DND-41 (cell line): Measurements from ENCODE around the gene TRAM2.

Experiments used
- ATAC-seq: fragments of 200-7000 bp; cut with Tn5 transposase; 3 replicates; pipeline ENCODE4 v1.9.1; 2021; ENCODE audit warnings: low read depth; ENCODE audit not compliant: insufficient read depth
- DNase-seq: peaks from one replicate; pipeline ENCODE4 v3.0.0-alpha.2; 2020
- H2AFZ ChIP-seq: 2 replicates; pipeline ENCODE4 v1.6.0; 2012; ENCODE audit warnings: low read depth, low read length
- H3K27ac ChIP-seq: 2 replicates; pipeline ENCODE4 v1.5.1; 2012; ENCODE audit warnings: low read length, inconsistent platforms
- H3K27me3 ChIP-seq: fragments of 200-600 bp; sonication (generic); 2 replicates; pipeline ENCODE4 v1.6.0; 2012; ENCODE audit warnings: low read length, mild to moderate bottlenecking, inconsistent platforms; ENCODE audit not compliant: insufficient read depth, poor library complexity
- H3K36me3 ChIP-seq: 2 replicates; pipeline ENCODE4 v1.5.1; 2012; ENCODE audit warnings: low read length, inconsistent platforms; ENCODE audit not compliant: insufficient read depth
- H3K4me1 ChIP-seq: 2 replicates; pipeline ENCODE4 v1.5.1; 2012; ENCODE audit warnings: mild to moderate bottlenecking, low read length; ENCODE audit not compliant: insufficient read depth
- H3K4me2 ChIP-seq: 2 replicates; pipeline ENCODE4 v1.6.0; 2012; ENCODE audit warnings: mild to moderate bottlenecking, moderate library complexity, low read length, inconsistent platforms; ENCODE audit not compliant: insufficient read depth
- H3K4me3 ChIP-seq, 2 experiments: fragments of 200-600 bp in 1 of 2; shearing (Covaris generic) in 1 of 2; 2 replicates each; pipeline ENCODE4 v1.5.1; 2012 to 2016; ENCODE audit warnings: inconsistent platforms in 2 of 2, low read length in 2 of 2, mild to moderate bottlenecking in 2 of 2, low read depth in 1 of 2, moderate library complexity in 1 of 2
- H3K79me2 ChIP-seq: 2 replicates; pipeline ENCODE4 v1.6.0; 2012; ENCODE audit warnings: low read length, inconsistent platforms; ENCODE audit not compliant: insufficient read depth
- H3K9ac ChIP-seq: 2 replicates; pipeline ENCODE4 v1.6.0; 2012; ENCODE audit warnings: low read depth, mild to moderate bottlenecking, inconsistent platforms, low read length, moderate library complexity
- H3K9me3 ChIP-seq: 2 replicates; pipeline ENCODE4 v1.5.1; 2012; ENCODE audit warnings: low read length, moderate library complexity, mild to moderate bottlenecking, inconsistent platforms; ENCODE audit not compliant: insufficient read depth, severe bottlenecking
- H4K20me1 ChIP-seq: 2 replicates; pipeline ENCODE4 v1.6.0; 2012; ENCODE audit warnings: low read length; ENCODE audit not compliant: insufficient read depth
- CTCF ChIP-seq: IDR thresholded peaks from 2 replicates; pipeline ENCODE4 v1.5.1; 2012; ENCODE audit warnings: borderline replicate concordance, low read length, moderate library complexity, mild to moderate bottlenecking; ENCODE audit not compliant: poor library complexity, severe bottlenecking; ENCODE audit errors: extremely low read depth
- EZH2 ChIP-seq: IDR thresholded peaks from 3 replicates; pipeline ENCODE4 v1.6.1; 2012; ENCODE audit warnings: borderline replicate concordance, low read depth, mild to moderate bottlenecking, moderate library complexity, low read length, inconsistent platforms; ENCODE audit not compliant: severe bottlenecking

Gene TRAM2

GRCh38 chr6:52546192-52546591 lies 30.7 kb downstream of the TRAM2 start:
- DNase-seq = no peak
- Histone ChIP-seq H2AFZ (no peak overlapping the region), H3K4me2 (no peak overlapping the region), H3K4me1 (no peaks in the 10 kb centered on the region), H3K27me3 (no peaks in the 10 kb centered on the region), H3K4me3 (no peak overlapping the region), H4K20me1 (peaks cover 20% of the 10 kb centered on the region; the same call in 1 of the 2 replicates), H3K9me3 (no peaks in the 10 kb centered on the region), H3K9ac (no peak overlapping the region), H3K27ac (no peak overlapping the region; the same call in 1 of the 2 replicates), H3K79me2 (peaks cover 60% of the 10 kb centered on the region), H3K36me3 (no peaks in the 10 kb centered on the region)
- ATAC-seq = no peak
- TF ChIP-seq EZH2 = no peak
- no peak for TF ChIP-seq CTCF

- DNase-seq = no peak
- Histone ChIP-seq H3K4me2 (no peak overlapping the region), H3K36me3 (no peaks in the 10 kb centered on the region), H3K4me3 (no peak overlapping the region), H3K9me3 (no peaks in the 10 kb centered on the region), H3K4me1 (peaks cover 6% of the 10 kb centered on the region), H2AFZ (no peak overlapping the region), H3K27me3 (no peaks in the 10 kb centered on the region), H3K27ac (no peak overlapping the region), H3K9ac (no peak overlapping the region), H4K20me1 (peaks cover 19% of the 10 kb centered on the region; the same call in 1 of the 2 replicates), H3K79me2 (peaks cover 67% of the 10 kb centered on the region)
- ATAC-seq = no peak
- no peak for TF ChIP-seq EZH2
- no peak for TF ChIP-seq CTCF
These were observed 31.3 kb downstream of the TRAM2 start for GRCh38 chr6:52545406-52546119.

- no peak overlapping the region for H3K9ac ChIP-seq
- no peak overlapping the region for H3K4me3 ChIP-seq
- H3K9me3 ChIP-seq = no peaks in the 10 kb centered on the region
- peaks cover 16% of the 10 kb centered on the region; the same call in 1 of the 2 replicates for H4K20me1 ChIP-seq
- H3K27ac ChIP-seq = no peak overlapping the region
- H3K4me1 ChIP-seq = peaks cover 13% of the 10 kb centered on the region
- DNase-seq (no peak), ATAC-seq (no peak)
- H2AFZ ChIP-seq = no peak overlapping the region
- H3K36me3 ChIP-seq = no peaks in the 10 kb centered on the region
- H3K4me2 ChIP-seq = no peak overlapping the region
- TF ChIP-seq CTCF (no peak), EZH2 (no peak)
- H3K79me2 ChIP-seq = peaks cover 69% of the 10 kb centered on the region
- H3K27me3 ChIP-seq = no peaks in the 10 kb centered on the region
These were observed 32.1 kb downstream of the TRAM2 start for GRCh38 chr6:52544602-52545405.
